ENCODE measurements around the gene LRFN5.

- TF ChIP-seq CTCF (IDR thresholded peaks at IDR 0.05) (no peak), TCF12 (IDR thresholded peaks at IDR 0.05) (no peak), RCOR1 (IDR thresholded peaks at IDR 0.05; ENCODE audit: low read length) (no peak), EZH2phosphoT487 (IDR thresholded peaks at IDR 0.05; ENCODE audit: borderline replicate concordance, low read depth) (no peak), EP300 (IDR thresholded peaks at IDR 0.05; ENCODE audit: borderline replicate concordance in 1 of 2, low read depth in 1 of 2, low read length in 1 of 2) (no peak), TEAD4 (IDR thresholded peaks at IDR 0.05; ENCODE audit: borderline replicate concordance, insufficient read depth) (no peak), MAX (IDR thresholded peaks at IDR 0.05; ENCODE audit: low read depth) (no peak), FOSL2 (IDR thresholded peaks at IDR 0.05; ENCODE audit: borderline replicate concordance, low read depth) (no peak), POLR2AphosphoS5 (IDR thresholded peaks at IDR 0.05; ENCODE audit: low read depth, low read length) (no peak)
Measured at GRCh38 chr14:41597647-41598046, 9.0 kb upstream of the LRFN5 start.

Measured in SK-N-SH (cell line).